SK-N-SH (cell line): Measurements from ENCODE around the gene GUCD1. TPM values are rescaled to one million over a fixed set of nuclear protein-coding genes. Genes with fewer than 3 reads are reported as not detected.

Experiments
- CTCF ChIA-PET: fragments of 300-600, 350-600 bp; formaldehyde crosslinking; extraction: SDS; loops from one replicate; lab custom pipeline; 2021; lab: Yijun Ruan, JAX
- POLR2A ChIA-PET: fragments of 350-600 bp; sonication (Branson Sonifier 250); formaldehyde crosslinking; extraction: SDS; loops from one replicate; lab custom pipeline; 2020; ENCODE audit warnings: antibody characterized with exemption, inconsistent platforms; lab: Yijun Ruan, JAX
- DNase-seq: peaks from one replicate; pipeline ENCODE4 v3.0.0; 2012
- H2AFZ ChIP-seq: fragments of 200-600 bp; sonication (generic); 2 replicates; pipeline ENCODE4 v1.8.1; 2016; ENCODE audit warnings: antibody characterized with exemption, mild to moderate bottlenecking, low read depth
- H3F3A ChIP-seq: fragments of 200-600 bp; sonication (generic); replicated peaks from 2 replicates; pipeline ENCODE3; 2016; ENCODE audit warnings: antibody characterized with exemption, mild to moderate bottlenecking; ENCODE audit not compliant: insufficient read depth
- H3K27ac ChIP-seq, 2 experiments: fragments of 200-500 bp in 1 of 2; fragments of 200-600 bp in 1 of 2; sonication (Bioruptor generic) in 1 of 2; sonication (generic), shearing (Covaris generic) in 1 of 2; 2 replicates each; pipeline versions ENCODE4 v1.5.1 to v1.6.1; 2014 to 2016; ENCODE audit warnings: low read depth in 2 of 2, inconsistent platforms in 1 of 2, low read length in 1 of 2, mild to moderate bottlenecking in 1 of 2, mixed read lengths in 1 of 2
- H3K27me3 ChIP-seq: fragments of 200-600 bp; sonication (generic), shearing (Covaris generic); 2 replicates; pipeline ENCODE4 v1.6.1; 2016; ENCODE audit warnings: mixed run types; ENCODE audit not compliant: insufficient read depth
- H3K36me3 ChIP-seq, 2 experiments: fragments of 200-500 bp in 1 of 2; fragments of 200-600 bp in 1 of 2; sonication (Bioruptor generic) in 1 of 2; sonication (generic) in 1 of 2; replicated peaks in 1 of 2; 2 replicates each; pipeline versions ENCODE3 to v1.5.1; 2014 to 2016; ENCODE audit warnings: low read length in 1 of 2, mild to moderate bottlenecking in 1 of 2; ENCODE audit not compliant: insufficient read depth in 2 of 2, control insufficient read depth in 1 of 2
- H3K4me1 ChIP-seq, 2 experiments: fragments of 200-500 bp in 1 of 2; fragments of 200-600 bp in 1 of 2; sonication (Bioruptor generic) in 1 of 2; sonication (generic), shearing (Covaris generic) in 1 of 2; 2 replicates each; pipeline versions ENCODE4 v1.5.1 to v1.6.1; 2014 to 2016; ENCODE audit warnings: low read depth in 1 of 2, low read length in 1 of 2, mixed run types in 1 of 2; ENCODE audit not compliant: insufficient read depth in 2 of 2, control insufficient read depth in 1 of 2
- H3K4me2 ChIP-seq: fragments of 200-600 bp; sonication (generic), shearing (Covaris generic); 2 replicates; pipeline ENCODE4 v1.6.1; 2017; ENCODE audit warnings: mixed run types
- H3K4me3 ChIP-seq, 2 experiments: fragments of 200-500 bp in 1 of 2; fragments of 200-600 bp in 1 of 2; sonication (Bioruptor generic) in 1 of 2; sonication (generic), shearing (Covaris generic) in 1 of 2; 2 replicates each; pipeline versions ENCODE4 v1.5.1 to v1.8.1; 2014 to 2016; ENCODE audit warnings: low read depth in 2 of 2, inconsistent platforms in 1 of 2, low read length in 1 of 2, mild to moderate bottlenecking in 1 of 2, mixed read lengths in 1 of 2, moderate library complexity in 1 of 2
- H3K79me2 ChIP-seq: fragments of 200-600 bp; sonication (generic); 2 replicates; pipeline ENCODE4 v1.8.1; 2017; ENCODE audit warnings: mild to moderate bottlenecking; ENCODE audit not compliant: insufficient read depth
- H3K9ac ChIP-seq: fragments of 200-600 bp; sonication (generic); 2 replicates; pipeline ENCODE4 v1.6.1; 2017; ENCODE audit warnings: mixed run types
- H3K9me2 ChIP-seq: fragments of 200-600 bp; sonication (generic); 2 replicates; pipeline ENCODE4 v1.6.1; 2017; ENCODE audit warnings: mixed run types
- H3K9me3 ChIP-seq: fragments of 200-600 bp; sonication (generic); 2 replicates; pipeline ENCODE4 v1.6.1; 2017; ENCODE audit warnings: mixed run types, mild to moderate bottlenecking, moderate library complexity
- H4K20me1 ChIP-seq: fragments of 200-600 bp; sonication (generic); 2 replicates; pipeline ENCODE4 v1.6.1; 2017; ENCODE audit warnings: mild to moderate bottlenecking, mixed run types; ENCODE audit not compliant: insufficient read depth
- EZH2phosphoT487 ChIP-seq: fragments of 200-600 bp; sonication (generic); IDR thresholded peaks from 2 replicates; pipeline ENCODE4 v1.6.1; 2017; ENCODE audit warnings: low read depth, mixed run types, mild to moderate bottlenecking, antibody characterized with exemption, moderate library complexity, borderline replicate concordance
- FOSL2 ChIP-seq: IDR thresholded peaks from 2 replicates; pipeline ENCODE4 v1.4.0; 2012; ENCODE audit warnings: low read depth, mild to moderate bottlenecking, moderate library complexity, borderline replicate concordance
- FOXM1 ChIP-seq: IDR thresholded peaks from 2 replicates; pipeline ENCODE4 v1.4.0; 2012; ENCODE audit warnings: low read depth, mild to moderate bottlenecking
- GATA2 ChIP-seq: sonication (generic); formaldehyde crosslinking; IDR thresholded peaks from 2 replicates; pipeline ENCODE4 v1.5.0; 2020; ENCODE audit warnings: mild to moderate bottlenecking, missing genetic modification reagents
- MXI1 ChIP-seq: IDR thresholded peaks from 2 replicates; pipeline ENCODE4 v1.6.1; 2012; ENCODE audit warnings: mild to moderate bottlenecking, low read depth, low read length, improper control_type of control experiment
- NFIC ChIP-seq: IDR thresholded peaks from 2 replicates; pipeline ENCODE4 v1.4.0; 2012; ENCODE audit warnings: borderline replicate concordance
- PBX3 ChIP-seq: IDR thresholded peaks from 2 replicates; pipeline ENCODE4; 2012
- POLR2AphosphoS5 ChIP-seq: IDR thresholded peaks from 2 replicates; pipeline ENCODE4 v1.6.1; 2012; ENCODE audit warnings: low read depth, low read length
- RCOR1 ChIP-seq: fragments of 150-350 bp; IDR thresholded peaks from 2 replicates; pipeline ENCODE4 v1.6.1; 2017; ENCODE audit warnings: antibody characterized with exemption, low read length
- RXRA ChIP-seq: IDR thresholded peaks from 2 replicates; pipeline ENCODE4 v1.4.0; 2012; ENCODE audit warnings: low read depth, mild to moderate bottlenecking, borderline replicate concordance
- SIN3A ChIP-seq: IDR thresholded peaks from 2 replicates; pipeline ENCODE4 v1.6.1; 2012; ENCODE audit warnings: low read depth, mild to moderate bottlenecking, low read length, moderate library complexity, borderline replicate concordance
- TAF1 ChIP-seq: IDR thresholded peaks from 2 replicates; pipeline ENCODE4 v1.6.1; 2012; ENCODE audit warnings: low read depth, mild to moderate bottlenecking, low read length, moderate library complexity, borderline replicate concordance
- TEAD4 ChIP-seq: IDR thresholded peaks from 2 replicates; pipeline ENCODE4 v1.4.0; 2012; ENCODE audit warnings: mild to moderate bottlenecking, borderline replicate concordance; ENCODE audit not compliant: insufficient read depth
- USF2 ChIP-seq: fragments of 150-350 bp; IDR thresholded peaks from 2 replicates; pipeline ENCODE4 v1.6.1; 2017; ENCODE audit warnings: antibody characterized with exemption, low read length, low read depth, borderline replicate concordance
- WGBS: methylation state at CpG from one replicate; pipeline ENCODE4 v1.1.6; 2017; ENCODE audit warnings: low lambda C conversion rate; 5-methylcytosine and 5-hydroxymethylcytosine counted together
- polyA plus RNA-seq, 3 experiments: library from polyadenylated mRNA; depleted of rRNA; stranded (reverse); fragments of >200 nt; gene quantifications; 2 replicates each; pipeline ENCODE4 v1.2.3, GENCODE V29; 2012
- TF ChIP-seq, protein P1 (sequence below): IDR thresholded peaks from 2 replicates; pipeline ENCODE4 v1.4.0; 2012; ENCODE audit warnings: low read depth
- TF ChIP-seq, protein P2 (sequence below): fragments of 200-600 bp; sonication (generic); IDR thresholded peaks from 2 replicates; pipeline ENCODE4 v1.6.1; 2017; ENCODE audit warnings: antibody characterized with exemption, mild to moderate bottlenecking, moderate library complexity

Gene GUCD1
- polyA plus RNA-seq, 1 of the 3 experiments (the other 2 are of a cell fraction), result 71.0 TPM

DNA sequence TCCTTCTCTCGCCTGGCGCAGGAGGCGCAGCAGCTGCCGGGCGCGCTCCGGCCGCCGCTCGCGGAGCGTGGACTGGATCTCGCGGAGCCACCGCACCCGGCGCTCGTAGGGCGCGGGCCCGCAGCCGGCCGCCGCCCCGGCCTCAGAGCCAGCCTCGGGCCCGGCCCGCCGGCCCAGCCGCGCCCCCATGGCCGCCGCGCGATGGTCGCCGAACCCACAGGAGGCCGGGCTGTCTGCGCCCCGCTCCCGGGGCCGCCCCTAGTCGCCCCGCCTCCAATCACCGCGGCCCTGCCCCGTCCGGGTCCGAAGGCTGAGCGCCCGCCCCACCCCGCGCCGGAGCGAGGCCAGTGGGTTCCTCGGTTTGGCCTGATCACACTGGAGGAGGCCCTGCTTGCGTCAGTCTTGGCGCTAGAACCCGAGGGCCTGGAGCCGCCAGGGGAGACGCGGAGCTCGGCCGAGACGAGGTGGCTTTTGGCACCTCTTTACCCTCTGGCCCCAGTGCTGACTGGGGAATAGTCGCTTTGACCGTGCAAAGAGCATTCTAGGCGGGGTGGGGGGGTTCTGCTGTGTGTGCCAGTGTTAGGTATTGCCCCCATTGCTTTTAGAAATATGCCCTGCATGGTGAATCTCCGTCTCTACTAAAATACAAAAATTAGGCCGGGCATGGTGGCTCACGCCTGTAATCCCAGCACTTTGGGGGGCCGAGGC is 38.1 kb upstream of the GUCD1 start, which contains the start of gene LRRC75B:
Gene LRRC75B (minus strand): TSS at position 223 of the 708 bp plus-strand sequence. CDS start 34 bp downstream, at position 189.
- 24% methylated on average over 18 of the region's 72 CpGs for WGBS
- Histone ChIP-seq H3K4me2 (peak within 1 kb of the TSS; percentile 93), H3K9ac (peak within 1 kb of the TSS; percentile 80), H3K9me3 (no peaks in the 10 kb centered on the region), H3K4me3 (peak within 1 kb of the TSS; percentile 66 to 83), H3F3A (no peaks in the 10 kb centered on the region), H4K20me1 (no peaks in the 10 kb centered on the region), H3K9me2 (no peaks in the 10 kb centered on the region), H3K27ac (peak within 1 kb of the TSS; percentile 57 to 76; a peak in 3 of 4 replicates), H3K79me2 (no peaks in the 10 kb centered on the region), H3K27me3 (no peaks in the 10 kb centered on the region), H3K36me3 (peaks cover 0 to 2% of the 10 kb centered on the region in 2 experiments), H3K4me1 (peaks cover 0 to 41% of the 10 kb centered on the region in 2 experiments; a peak in 1 of 4 replicates), H2AFZ (peak within 1 kb of the TSS; percentile 95; the same call in 1 of the 2 replicates)
- POLR2A ChIA-PET, result interaction anchor here (1.8 kb wide), 1 partner anchor 9 kb away, joined by 11 read pairs; no protein-coding TSS in a partner anchor
- TF ChIP-seq EZH2phosphoT487, result no peak
- no peak for TF ChIP-seq GATA2 (CRISPR knock-in tag)
- no peak for TF ChIP-seq NFIC
- TF ChIP-seq, protein P1, sequence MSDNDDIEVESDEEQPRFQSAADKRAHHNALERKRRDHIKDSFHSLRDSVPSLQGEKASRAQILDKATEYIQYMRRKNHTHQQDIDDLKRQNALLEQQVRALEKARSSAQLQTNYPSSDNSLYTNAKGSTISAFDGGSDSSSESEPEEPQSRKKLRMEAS, result peak; percentile 71; the same call in 1 of the 2 replicates
- TF ChIP-seq MXI1, result peak; percentile 34; the same call in 1 of the 2 replicates
- no peak for TF ChIP-seq PBX3
- 0 out of 2 replicates have a peak, but pooled peaks have one; percentile 41 for TF ChIP-seq SIN3A
- peak; percentile 55; the same call in 1 of the 2 replicates for TF ChIP-seq TAF1
- TF ChIP-seq FOSL2, result no peak
- peak; percentile 76 for TF ChIP-seq POLR2AphosphoS5
- DNase-seq, result peak; percentile 99
- CTCF ChIA-PET, result no interaction called here

DNA sequence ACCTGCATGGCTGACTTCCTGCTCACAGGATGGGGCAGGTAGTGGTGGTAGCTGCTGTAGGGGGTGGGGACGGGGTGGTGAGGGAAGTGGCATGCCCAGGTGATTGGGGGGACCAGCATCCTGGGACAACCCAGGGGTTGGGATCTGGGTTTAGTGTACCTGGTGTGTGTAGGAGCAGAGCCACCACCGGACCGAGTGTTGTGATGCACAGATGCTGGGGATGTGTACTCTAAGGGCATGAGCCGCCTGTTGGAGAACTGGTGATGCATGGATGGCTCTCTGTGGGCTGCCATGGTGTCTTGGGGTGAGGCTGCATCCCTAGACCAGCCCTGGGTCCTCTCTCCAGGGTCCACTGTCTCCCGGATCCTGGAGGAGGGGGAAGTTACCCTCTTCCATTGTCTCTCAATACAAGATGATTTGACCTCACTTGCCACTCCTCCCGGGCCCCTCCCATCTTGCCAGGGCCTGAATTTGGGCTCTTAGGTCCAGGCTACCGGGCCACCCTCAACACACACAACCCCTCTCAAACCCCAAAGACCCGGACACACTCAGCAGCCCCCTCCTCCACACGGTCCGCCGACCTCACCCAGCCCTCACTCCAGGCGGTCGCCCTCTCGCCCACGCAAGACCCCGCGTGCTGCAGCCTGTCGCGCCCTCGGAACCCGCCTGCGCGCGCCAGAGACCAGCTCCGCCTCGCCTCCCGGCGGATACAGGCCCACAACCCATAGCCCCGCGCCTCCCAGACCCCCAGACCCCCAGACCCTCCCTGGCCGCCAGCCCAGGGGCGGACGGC is 37.3 kb upstream of the GUCD1 start:
- Histone ChIP-seq H3K4me1 (peaks cover 0 to 41% of the 10 kb centered on the region in 2 experiments; a peak in 1 of 4 replicates), H3K4me2 (peak overlapping the region; percentile 93), H3K79me2 (no peaks in the 10 kb centered on the region), H3K36me3 (peaks cover 0 to 7% of the 10 kb centered on the region in 2 experiments), H3K9me2 (no peaks in the 10 kb centered on the region), H4K20me1 (no peaks in the 10 kb centered on the region)
- WGBS, result 6% methylated on average over 19 of the region's 33 CpGs
- no peak for TF ChIP-seq TEAD4
- no peak for TF ChIP-seq RXRA
- no peak for TF ChIP-seq USF2
- no peak for TF ChIP-seq RCOR1
- TF ChIP-seq FOXM1, result no peak
- TF ChIP-seq TAF1, result no peak
- TF ChIP-seq, protein P2, sequence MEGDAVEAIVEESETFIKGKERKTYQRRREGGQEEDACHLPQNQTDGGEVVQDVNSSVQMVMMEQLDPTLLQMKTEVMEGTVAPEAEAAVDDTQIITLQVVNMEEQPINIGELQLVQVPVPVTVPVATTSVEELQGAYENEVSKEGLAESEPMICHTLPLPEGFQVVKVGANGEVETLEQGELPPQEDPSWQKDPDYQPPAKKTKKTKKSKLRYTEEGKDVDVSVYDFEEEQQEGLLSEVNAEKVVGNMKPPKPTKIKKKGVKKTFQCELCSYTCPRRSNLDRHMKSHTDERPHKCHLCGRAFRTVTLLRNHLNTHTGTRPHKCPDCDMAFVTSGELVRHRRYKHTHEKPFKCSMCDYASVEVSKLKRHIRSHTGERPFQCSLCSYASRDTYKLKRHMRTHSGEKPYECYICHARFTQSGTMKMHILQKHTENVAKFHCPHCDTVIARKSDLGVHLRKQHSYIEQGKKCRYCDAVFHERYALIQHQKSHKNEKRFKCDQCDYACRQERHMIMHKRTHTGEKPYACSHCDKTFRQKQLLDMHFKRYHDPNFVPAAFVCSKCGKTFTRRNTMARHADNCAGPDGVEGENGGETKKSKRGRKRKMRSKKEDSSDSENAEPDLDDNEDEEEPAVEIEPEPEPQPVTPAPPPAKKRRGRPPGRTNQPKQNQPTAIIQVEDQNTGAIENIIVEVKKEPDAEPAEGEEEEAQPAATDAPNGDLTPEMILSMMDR, result no peak
- TF ChIP-seq, all 33 proteins: peak for 0
- POLR2A ChIA-PET, result interaction anchor here (0.6 to 1.8 kb wide), 3 partner anchors 9 to 733 kb away, joined by 4 to 11 read pairs (median 4); no protein-coding TSS in a partner anchor
- Histone ChIP-seq H3K9ac (peak overlapping the region; percentile 80), H3K27me3 (no peaks in the 10 kb centered on the region), H3K4me3 (peak overlapping the region; percentile 66 to 83), H2AFZ (peak overlapping the region; percentile 65; the same call in 1 of the 2 replicates), H3F3A (no peaks in the 10 kb centered on the region), H3K9me3 (no peaks in the 10 kb centered on the region), H3K27ac (peak overlapping the region in 1 of 2 experiments; percentile 63; a peak in 2 of 4 replicates)
- DNase-seq, result no peak
- CTCF ChIA-PET, result interaction anchor here (0.8 kb wide), 1 partner anchor 9 kb away, joined by 3 read pairs; no protein-coding TSS in a partner anchor
